Measurements from ENCODE around the gene SCGB1A1. TPM values are rescaled to one million over a fixed set of nuclear protein-coding genes. Genes with fewer than 3 reads are reported as not detected.

The SCGB1A1 gene
- total RNA-seq, 2 experiments from 2014 or later = not detected

DNA sequence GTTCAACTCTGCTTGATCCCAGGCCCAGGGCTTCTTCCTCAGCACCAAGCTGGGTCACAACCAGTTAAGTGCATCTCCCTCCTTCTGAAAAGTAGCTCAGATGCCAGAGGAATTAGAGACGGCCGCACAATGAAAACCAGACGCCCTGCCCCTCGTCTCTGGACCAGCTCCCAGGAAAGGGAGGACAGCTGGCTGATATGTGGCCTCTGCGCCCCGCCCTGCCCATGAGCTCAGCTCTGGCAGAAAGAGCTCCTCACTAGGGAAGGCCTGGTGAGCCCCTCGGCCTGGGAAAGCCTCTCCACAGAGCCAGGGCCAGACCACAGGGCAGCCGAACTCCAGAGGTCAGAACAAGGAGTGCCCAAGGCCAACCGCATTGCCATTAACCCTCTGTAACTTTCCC is 18.1 kb upstream of the SCGB1A1 start:
- no peak for ATAC-seq (ENCODE audit: low read depth)
- Mint-ChIP-seq H3K9me3 (no peaks in the 10 kb centered on the region), H3K27ac (no peak overlapping the region), H3K27me3 (no peaks in the 10 kb centered on the region), H3K4me1 (peaks cover 27% of the 10 kb centered on the region), H3K4me3 (no peak overlapping the region), H3K36me3 (no peaks in the 10 kb centered on the region)
- DNase-seq = no peak
- POLR2A ChIA-PET = interaction anchor here (2.2 to 3.1 kb wide), 3 partner anchors 156 to 264 kb away, joined by 9 to 19 read pairs (median 11); partner anchors contain the start of genes C11orf98, CSKMT and TUT1

DNA sequence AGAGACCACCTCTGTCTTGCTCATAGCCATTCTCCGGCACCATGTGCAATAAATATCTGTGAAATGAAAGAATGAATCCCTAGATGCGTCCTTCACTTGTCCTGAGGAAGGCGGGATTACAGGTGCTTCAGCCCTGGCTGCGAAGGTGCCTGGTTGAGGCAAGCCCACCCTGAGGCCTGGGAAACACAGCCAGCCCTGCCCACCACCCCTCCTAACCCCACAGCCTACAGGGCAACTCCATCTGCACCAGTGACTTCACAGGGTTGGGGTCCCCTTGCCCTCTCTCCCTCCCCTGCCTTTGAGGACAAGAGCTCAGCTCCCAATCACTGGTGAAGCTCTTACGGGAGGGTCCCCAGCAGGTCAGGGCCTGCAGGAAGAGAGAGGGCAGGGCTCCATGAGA is 17.5 kb upstream of the SCGB1A1 start:
- POLR2A ChIA-PET = interaction anchor here (0.5 to 3.1 kb wide), 10 partner anchors 8 to 1106 kb away, joined by 3 to 19 read pairs (median 9); partner anchors contain the start of genes AHNAK, C11orf98, CSKMT and TUT1
- peak overlapping the region; percentile 76 for H3K4me3 Mint-ChIP-seq
- peak overlapping the region; percentile 88 for H3K27ac Mint-ChIP-seq
- no peaks in the 10 kb centered on the region for H3K36me3 Mint-ChIP-seq
- peaks cover 27% of the 10 kb centered on the region for H3K4me1 Mint-ChIP-seq
- no peaks in the 10 kb centered on the region for H3K9me3 Mint-ChIP-seq
- no peak for ATAC-seq (ENCODE audit: low read depth)
- no peaks in the 10 kb centered on the region for H3K27me3 Mint-ChIP-seq
- no peak for DNase-seq

- Mint-ChIP-seq H3K27ac (peak overlapping the region; percentile 88), H3K27me3 (no peaks in the 10 kb centered on the region), H3K4me1 (peaks cover 27% of the 10 kb centered on the region), H3K36me3 (no peaks in the 10 kb centered on the region), H3K4me3 (peak overlapping the region; percentile 76), H3K9me3 (no peaks in the 10 kb centered on the region)
- DNase-seq (no peak), ATAC-seq (ENCODE audit: low read depth) (no peak)
- POLR2A ChIA-PET = interaction anchor here (0.6 to 3.1 kb wide), 17 partner anchors 9 to 480 kb away, joined by 3 to 19 read pairs (median 4); partner anchors contain the start of genes AHNAK, C11orf98, CSKMT and EEF1G
These were observed 17.0 kb upstream of the SCGB1A1 start for GRCh38 chr11:62401811-62402210.

GRCh38 chr11:62402226-62402959 is 16.4 kb upstream of the SCGB1A1 start:
- H3K36me3 Mint-ChIP-seq = no peaks in the 10 kb centered on the region
- ATAC-seq (ENCODE audit: low read depth) (peak; percentile 97), DNase-seq (peak; percentile 72)
- H3K4me3 Mint-ChIP-seq = peak overlapping the region; percentile 76
- POLR2A ChIA-PET = interaction anchor here (0.6 to 3.1 kb wide), 17 partner anchors 8 to 479 kb away, joined by 3 to 19 read pairs (median 4); partner anchors contain the start of genes AHNAK, C11orf98, CSKMT and EEF1G
- peaks cover 27% of the 10 kb centered on the region for H3K4me1 Mint-ChIP-seq
- H3K27me3 Mint-ChIP-seq = no peaks in the 10 kb centered on the region
- peak overlapping the region; percentile 88 for H3K27ac Mint-ChIP-seq
- H3K9me3 Mint-ChIP-seq = no peaks in the 10 kb centered on the region

DNA sequence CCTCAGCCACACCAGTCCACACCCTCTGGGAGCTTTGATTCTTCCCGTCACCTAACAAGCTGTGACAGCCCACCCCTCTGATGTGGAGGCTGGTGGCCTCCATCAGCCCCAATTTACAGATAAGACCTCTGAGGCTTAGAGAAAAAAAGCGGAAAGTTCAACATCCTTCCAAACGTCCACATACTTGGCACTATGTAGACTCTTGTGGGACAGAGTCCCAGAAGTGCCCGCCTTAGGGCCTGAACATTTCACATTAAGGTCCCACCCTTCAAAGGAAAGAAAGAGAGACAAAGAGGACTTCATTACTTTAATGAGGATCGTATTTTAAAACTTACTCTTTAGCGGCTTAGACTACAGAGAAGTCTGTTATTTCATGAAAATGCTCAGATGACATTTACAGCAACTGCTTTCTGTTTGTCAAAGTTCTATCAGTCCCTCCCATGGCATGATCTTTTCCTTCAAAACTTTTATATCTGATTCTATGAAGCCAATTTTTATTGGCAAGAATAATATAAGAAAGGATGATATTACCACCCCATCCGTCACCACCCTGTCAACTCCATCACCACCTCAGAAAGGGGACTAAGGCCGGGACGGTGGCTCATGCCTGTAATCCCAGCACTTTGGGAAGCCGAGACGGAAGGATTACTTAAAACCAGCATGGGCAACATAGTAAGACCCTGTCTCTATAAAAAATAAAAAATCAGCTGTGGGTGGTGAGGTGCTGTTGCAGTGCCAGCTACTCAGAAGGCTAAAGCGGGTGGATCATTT is 15.7 kb upstream of the SCGB1A1 start:
- Mint-ChIP-seq H3K27me3 (no peaks in the 10 kb centered on the region), H3K9me3 (no peaks in the 10 kb centered on the region), H3K27ac (peak overlapping the region; percentile 88), H3K36me3 (no peaks in the 10 kb centered on the region), H3K4me3 (peak overlapping the region; percentile 76), H3K4me1 (peaks cover 25% of the 10 kb centered on the region)
- ATAC-seq (ENCODE audit: low read depth) (no peak), DNase-seq (no peak)
- POLR2A ChIA-PET = interaction anchor here (0.7 to 3.1 kb wide), 7 partner anchors 10 to 487 kb away, joined by 3 to 19 read pairs (median 9); partner anchors contain the start of genes AHNAK, C11orf98 and CSKMT

GRCh38 chr11:62404435-62404834 is 14.4 kb upstream of the SCGB1A1 start:
- Mint-ChIP-seq H3K27me3 (no peaks in the 10 kb centered on the region), H3K36me3 (no peaks in the 10 kb centered on the region), H3K27ac (no peak overlapping the region), H3K9me3 (no peaks in the 10 kb centered on the region), H3K4me3 (no peak overlapping the region), H3K4me1 (peaks cover 23% of the 10 kb centered on the region)
- POLR2A ChIA-PET = no interaction called here
- ATAC-seq (ENCODE audit: low read depth) (no peak), DNase-seq (no peak)

- Mint-ChIP-seq H3K4me3 (no peak overlapping the region), H3K27ac (no peak overlapping the region), H3K9me3 (no peaks in the 10 kb centered on the region), H3K4me1 (peaks cover 21% of the 10 kb centered on the region), H3K36me3 (no peaks in the 10 kb centered on the region), H3K27me3 (no peaks in the 10 kb centered on the region)
- ATAC-seq (ENCODE audit: low read depth) (no peak), DNase-seq (no peak)
- POLR2A ChIA-PET = no interaction called here
These were observed 13.9 kb upstream of the SCGB1A1 start for GRCh38 chr11:62404901-62405300.

GRCh38 chr11:62406034-62406433 is 12.8 kb upstream of the SCGB1A1 start:
- Mint-ChIP-seq H3K4me1 (peaks cover 21% of the 10 kb centered on the region), H3K27me3 (no peaks in the 10 kb centered on the region), H3K36me3 (no peaks in the 10 kb centered on the region), H3K27ac (no peak overlapping the region), H3K9me3 (no peaks in the 10 kb centered on the region), H3K4me3 (no peak overlapping the region)
- POLR2A ChIA-PET = no interaction called here
- ATAC-seq (ENCODE audit: low read depth) (no peak), DNase-seq (no peak)

- DNase-seq (no peak), ATAC-seq (ENCODE audit: low read depth) (no peak)
- no peaks in the 10 kb centered on the region for H3K27me3 Mint-ChIP-seq
- H3K9me3 Mint-ChIP-seq = no peaks in the 10 kb centered on the region
- no peak overlapping the region for H3K27ac Mint-ChIP-seq
- no peak overlapping the region for H3K4me3 Mint-ChIP-seq
- H3K4me1 Mint-ChIP-seq = no peaks in the 10 kb centered on the region
- no peaks in the 10 kb centered on the region for H3K36me3 Mint-ChIP-seq
- POLR2A ChIA-PET = interaction anchor here (0.6 kb wide), 1 partner anchor 233 kb away, joined by 4 read pairs; no protein-coding TSS in a partner anchor
These were observed 9.0 kb upstream of the SCGB1A1 start for GRCh38 chr11:62409831-62410230.

DNA sequence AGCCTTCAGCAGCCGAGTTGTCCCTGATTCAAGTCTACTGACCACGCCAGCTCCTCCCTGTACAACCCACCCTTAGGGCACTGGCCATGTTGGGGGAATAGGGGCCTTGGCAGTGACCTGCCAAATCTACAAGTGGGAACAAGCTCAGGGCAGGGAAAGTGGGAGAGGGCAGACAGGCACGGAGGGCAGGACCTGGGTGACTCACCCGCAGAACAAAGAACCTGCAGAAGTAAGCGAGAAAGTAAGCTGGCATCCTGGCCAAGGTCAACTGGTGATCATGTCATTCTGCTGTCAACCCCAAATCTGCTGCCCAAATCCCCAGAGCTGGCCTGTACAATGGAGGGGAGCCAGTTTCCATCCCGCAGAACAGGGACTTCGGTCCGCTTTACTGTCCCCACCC is 7.9 kb upstream of the SCGB1A1 start:
- POLR2A ChIA-PET = interaction anchor here (0.7 kb wide), 1 partner anchor 9 kb away, joined by 3 read pairs; no protein-coding TSS in a partner anchor
- ATAC-seq (ENCODE audit: low read depth) (no peak), DNase-seq (no peak)
- no peaks in the 10 kb centered on the region for H3K36me3 Mint-ChIP-seq
- no peaks in the 10 kb centered on the region for H3K27me3 Mint-ChIP-seq
- no peaks in the 10 kb centered on the region for H3K4me1 Mint-ChIP-seq
- no peaks in the 10 kb centered on the region for H3K9me3 Mint-ChIP-seq
- no peak overlapping the region for H3K27ac Mint-ChIP-seq
- H3K4me3 Mint-ChIP-seq = no peak overlapping the region

DNA sequence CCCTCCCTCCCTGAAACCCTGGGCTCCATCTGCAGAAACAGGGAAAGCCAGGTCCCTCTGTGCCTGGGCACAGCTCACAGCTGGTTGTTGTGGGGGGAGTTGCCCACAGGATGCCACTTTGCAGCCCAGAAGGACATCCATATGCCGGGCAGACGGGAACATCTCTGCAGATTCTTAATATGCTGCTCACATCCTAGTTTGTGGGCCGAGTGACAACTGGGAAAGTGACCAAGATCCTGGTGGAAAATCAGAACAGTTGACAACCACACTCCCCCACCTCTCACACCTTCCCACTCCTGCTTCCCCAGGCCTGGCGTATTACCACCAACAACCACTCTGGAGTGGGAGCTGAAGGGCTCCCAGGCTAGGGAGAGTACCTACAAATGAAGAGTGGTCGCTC is 7.3 kb upstream of the SCGB1A1 start:
- Mint-ChIP-seq H3K4me3 (no peak overlapping the region), H3K9me3 (no peaks in the 10 kb centered on the region), H3K27ac (no peak overlapping the region), H3K4me1 (no peaks in the 10 kb centered on the region), H3K27me3 (peaks cover 2% of the 10 kb centered on the region), H3K36me3 (no peaks in the 10 kb centered on the region)
- POLR2A ChIA-PET = no interaction called here
- ATAC-seq (ENCODE audit: low read depth) = no peak
- DNase-seq = no peak

GRCh38 chr11:62413060-62413696 is 5.7 kb upstream of the SCGB1A1 start:
- Mint-ChIP-seq H3K27ac (no peak overlapping the region), H3K9me3 (no peaks in the 10 kb centered on the region), H3K27me3 (peaks cover 2% of the 10 kb centered on the region), H3K36me3 (no peaks in the 10 kb centered on the region), H3K4me3 (no peak overlapping the region), H3K4me1 (no peaks in the 10 kb centered on the region)
- POLR2A ChIA-PET = interaction anchor here (0.5 to 1.9 kb wide), 2 partner anchors 9 to 11 kb away, joined by 3 to 9 read pairs; no protein-coding TSS in a partner anchor
- ATAC-seq (ENCODE audit: low read depth) (no peak), DNase-seq (no peak)

- DNase-seq = no peak
These were observed 2.2 kb upstream of the SCGB1A1 start for GRCh38 chr11:62416596-62416995.

More at GRCh38 chr11:62416596-62416995, 2.2 kb upstream of the SCGB1A1 start:
- Mint-ChIP-seq H3K9me3 (no peaks in the 10 kb centered on the region), H3K27me3 (peaks cover 2% of the 10 kb centered on the region), H3K36me3 (no peaks in the 10 kb centered on the region), H3K27ac (no peak overlapping the region), H3K4me3 (no peak overlapping the region), H3K4me1 (no peaks in the 10 kb centered on the region)
- no peak for ATAC-seq (ENCODE audit: low read depth)
- POLR2A ChIA-PET = no interaction called here
